ENCODE data around the gene BACH2. TPM values are rescaled to one million over a fixed set of nuclear protein-coding genes. Genes with fewer than 3 reads are reported as not detected.

Gene BACH2
- total RNA-seq, 1 donor from 2014 or later, result 6.4 TPM

DNA sequence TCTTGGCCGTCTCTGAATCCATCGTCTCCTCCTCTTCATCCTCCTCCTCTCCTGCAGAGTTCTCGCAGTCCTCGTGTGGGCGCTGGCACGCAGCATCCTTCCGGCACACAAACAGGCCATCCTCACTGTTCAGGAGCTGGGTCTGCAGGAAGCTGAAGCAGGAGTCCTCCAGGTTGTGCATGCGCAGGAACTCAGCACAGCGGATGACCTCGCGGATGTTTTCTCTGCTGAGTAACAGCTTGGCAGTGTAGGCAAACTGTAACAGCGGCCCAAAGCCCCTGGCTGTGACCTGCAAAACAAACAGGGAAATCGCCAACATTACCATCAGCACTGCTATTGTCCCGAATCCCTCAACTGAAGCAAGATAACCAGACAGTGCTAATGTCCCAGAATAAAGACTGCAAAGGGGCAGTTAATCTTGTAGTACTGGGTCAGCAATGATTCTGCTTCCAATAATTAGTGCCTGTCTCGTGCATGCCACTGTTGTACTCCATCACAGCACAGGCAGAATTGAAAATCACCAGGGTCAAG lies 345.0 kb downstream of the BACH2 start:
- Histone ChIP-seq H3K27me3 (no peaks in the 10 kb centered on the region), H3K27ac (no peak overlapping the region), H3K4me3 (no peak overlapping the region), H3K36me3 (no peaks in the 10 kb centered on the region), H3K4me1 (no peaks in the 10 kb centered on the region), H3K9me3 (no peaks in the 10 kb centered on the region)
- intact Hi-C loops (cut with DNase I), result no loop called here
- TF ChIP-seq CTCF (IDR thresholded peaks at IDR 0.05) (no peak), POLR2A (IDR thresholded peaks at IDR 0.05) (no peak), POLR2AphosphoS5 (IDR thresholded peaks at IDR 0.05; ENCODE audit: insufficient read depth in 1 of 2, low read depth in 1 of 2) (no peak)
- DNase-seq (ENCODE audit: extremely low spot score in 2 of 2), result no peak

DNA sequence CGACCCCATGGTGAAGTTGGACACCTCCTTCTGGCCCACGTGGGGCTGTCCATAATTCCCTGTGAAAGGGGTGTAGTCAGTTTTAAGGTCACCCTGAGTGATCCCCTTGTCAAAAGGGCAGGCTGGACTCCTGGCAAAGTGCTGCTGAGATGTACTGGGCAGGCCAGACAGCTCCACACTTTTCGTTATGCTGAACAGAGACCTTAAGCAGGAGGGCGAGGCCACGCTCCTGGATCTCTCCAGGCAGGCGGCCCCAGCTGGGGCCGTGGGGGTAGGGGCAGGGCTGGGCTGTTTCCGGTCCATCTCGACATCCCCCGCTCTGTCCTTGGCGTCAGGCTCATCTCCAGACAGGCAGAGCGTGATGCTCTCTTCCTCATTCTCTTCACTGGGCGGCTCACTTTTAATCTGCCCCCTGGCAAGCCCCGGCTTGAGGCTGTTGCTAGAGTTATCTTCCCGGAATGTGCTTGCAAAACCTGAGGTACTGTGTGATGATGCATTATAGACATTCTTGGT lies 345.7 kb downstream of the BACH2 start:
- intact Hi-C loops (cut with DNase I), result no loop called here
- Histone ChIP-seq H3K4me1 (no peaks in the 10 kb centered on the region), H3K27ac (no peak overlapping the region), H3K9me3 (no peaks in the 10 kb centered on the region), H3K4me3 (no peak overlapping the region), H3K36me3 (no peaks in the 10 kb centered on the region), H3K27me3 (no peaks in the 10 kb centered on the region)
- no peak for DNase-seq (ENCODE audit: extremely low spot score in 2 of 2)
- TF ChIP-seq POLR2AphosphoS5 (IDR thresholded peaks at IDR 0.05; ENCODE audit: insufficient read depth in 1 of 2, low read depth in 1 of 2), result no peak
- TF ChIP-seq CTCF (IDR thresholded peaks at IDR 0.05), result no peak
- no peak for TF ChIP-seq POLR2A (IDR thresholded peaks at IDR 0.05)

DNA sequence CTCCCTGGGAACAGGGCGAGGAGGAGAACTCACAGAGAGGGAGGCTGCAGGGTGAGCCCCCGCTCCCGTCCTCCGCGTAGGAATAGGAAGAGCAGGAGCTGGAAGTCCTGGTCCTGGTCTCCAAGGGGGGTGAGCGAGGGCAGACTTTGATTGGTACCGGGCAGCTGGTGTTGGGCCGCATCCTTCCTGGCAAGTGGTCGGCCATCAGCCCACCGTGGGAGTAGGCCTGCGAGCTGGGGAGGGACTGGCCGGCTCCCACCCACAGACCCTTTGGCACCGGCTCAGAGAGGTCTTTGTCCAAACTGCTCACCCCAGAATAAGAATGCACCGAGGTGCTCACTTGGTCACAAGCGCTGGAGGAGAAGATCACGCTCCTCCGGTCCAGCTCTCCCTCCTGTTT lies 346.2 kb downstream of the BACH2 start:
- no peaks in the 10 kb centered on the region for H3K9me3 ChIP-seq
- H3K4me1 ChIP-seq, result no peaks in the 10 kb centered on the region
- TF ChIP-seq POLR2AphosphoS5 (IDR thresholded peaks at IDR 0.05; ENCODE audit: insufficient read depth in 1 of 2, low read depth in 1 of 2) (no peak), CTCF (IDR thresholded peaks at IDR 0.05) (no peak), POLR2A (IDR thresholded peaks at IDR 0.05) (no peak)
- no peak for DNase-seq (ENCODE audit: extremely low spot score in 2 of 2)
- H3K4me3 ChIP-seq, result no peak overlapping the region
- no peak overlapping the region for H3K27ac ChIP-seq
- H3K36me3 ChIP-seq, result no peaks in the 10 kb centered on the region
- H3K27me3 ChIP-seq, result no peaks in the 10 kb centered on the region
- intact Hi-C loops (cut with DNase I), result no loop called here

DNA sequence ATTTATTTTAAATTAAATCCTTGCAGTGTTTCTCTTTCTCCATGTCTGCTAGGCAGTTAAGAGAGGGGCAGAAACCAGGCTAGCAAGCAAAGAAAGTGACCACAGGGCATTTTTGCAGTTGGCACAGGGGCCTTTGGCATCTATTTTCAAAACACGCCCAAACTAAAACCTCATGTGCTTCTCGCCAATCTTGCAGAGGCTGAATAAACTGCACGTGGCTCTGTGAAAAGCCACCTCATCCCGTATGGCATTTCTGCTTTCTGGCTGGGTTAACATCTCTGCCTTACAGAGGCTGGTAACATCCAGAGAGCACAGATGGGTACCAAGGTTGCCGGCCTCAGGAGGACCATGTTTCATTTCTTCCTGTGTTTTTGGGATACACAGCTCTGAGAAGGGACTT lies 347.8 kb downstream of the BACH2 start:
- Histone ChIP-seq H3K27me3 (no peaks in the 10 kb centered on the region), H3K9me3 (no peaks in the 10 kb centered on the region), H3K4me3 (no peak overlapping the region), H3K27ac (no peak overlapping the region), H3K36me3 (no peaks in the 10 kb centered on the region), H3K4me1 (no peaks in the 10 kb centered on the region)
- intact Hi-C loops (cut with DNase I), result no loop called here
- DNase-seq (ENCODE audit: extremely low spot score in 2 of 2), result no peak
- TF ChIP-seq POLR2AphosphoS5 (IDR thresholded peaks at IDR 0.05; ENCODE audit: insufficient read depth in 1 of 2, low read depth in 1 of 2) (no peak), CTCF (IDR thresholded peaks at IDR 0.05) (no peak), POLR2A (IDR thresholded peaks at IDR 0.05) (no peak)

GRCh38 chr6:89944826-89945407 lies 351.7 kb downstream of the BACH2 start:
- Histone ChIP-seq H3K4me3 (no peak overlapping the region), H3K4me1 (no peaks in the 10 kb centered on the region), H3K27me3 (no peaks in the 10 kb centered on the region), H3K27ac (no peak overlapping the region), H3K36me3 (no peaks in the 10 kb centered on the region), H3K9me3 (no peaks in the 10 kb centered on the region)
- intact Hi-C loops (cut with DNase I), result no loop called here
- no peak for DNase-seq (ENCODE audit: extremely low spot score in 2 of 2)
- no peak for TF ChIP-seq CTCF (IDR thresholded peaks at IDR 0.05)
- TF ChIP-seq POLR2A (IDR thresholded peaks at IDR 0.05), result no peak
- TF ChIP-seq POLR2AphosphoS5 (IDR thresholded peaks at IDR 0.05; ENCODE audit: insufficient read depth in 1 of 2, low read depth in 1 of 2), result no peak
